Activated CD8-positive, alpha-beta memory T cell treated with anti-CD3 and anti-CD28 coated beads, Interleukin-2, amount 50 U/mL, for 4 hours (primary cell): ENCODE measurements around the gene DPYSL4.
"Not testable (repeated sequence)": the region's sequence is repeated elsewhere in the genome, so short reads cannot be mapped to it uniquely, and the experiment has no call there.

Experiments
- DNase-seq: peaks from one replicate; pipeline ENCODE4 v3.0.0-alpha.2; 2020

The DPYSL4 gene

DNA sequence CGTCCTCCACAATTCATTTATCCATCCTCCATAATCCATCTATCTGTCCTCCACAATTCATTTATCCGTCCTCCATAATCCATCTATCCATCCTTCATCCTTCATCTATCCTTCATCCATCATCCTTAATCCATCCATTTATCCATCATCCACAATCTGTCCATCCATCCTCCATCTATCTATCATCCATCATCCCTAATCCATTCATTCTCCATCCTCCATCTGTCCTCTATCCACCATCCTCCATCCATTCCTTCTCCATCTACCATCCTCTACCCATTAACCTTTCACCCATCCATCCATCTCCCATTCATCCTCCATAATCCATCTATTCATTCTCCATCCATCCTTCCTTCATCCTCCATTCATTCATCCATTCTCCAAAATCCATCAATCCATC is 36.0 kb upstream of the DPYSL4 start:
- no peak for DNase-seq

DNA sequence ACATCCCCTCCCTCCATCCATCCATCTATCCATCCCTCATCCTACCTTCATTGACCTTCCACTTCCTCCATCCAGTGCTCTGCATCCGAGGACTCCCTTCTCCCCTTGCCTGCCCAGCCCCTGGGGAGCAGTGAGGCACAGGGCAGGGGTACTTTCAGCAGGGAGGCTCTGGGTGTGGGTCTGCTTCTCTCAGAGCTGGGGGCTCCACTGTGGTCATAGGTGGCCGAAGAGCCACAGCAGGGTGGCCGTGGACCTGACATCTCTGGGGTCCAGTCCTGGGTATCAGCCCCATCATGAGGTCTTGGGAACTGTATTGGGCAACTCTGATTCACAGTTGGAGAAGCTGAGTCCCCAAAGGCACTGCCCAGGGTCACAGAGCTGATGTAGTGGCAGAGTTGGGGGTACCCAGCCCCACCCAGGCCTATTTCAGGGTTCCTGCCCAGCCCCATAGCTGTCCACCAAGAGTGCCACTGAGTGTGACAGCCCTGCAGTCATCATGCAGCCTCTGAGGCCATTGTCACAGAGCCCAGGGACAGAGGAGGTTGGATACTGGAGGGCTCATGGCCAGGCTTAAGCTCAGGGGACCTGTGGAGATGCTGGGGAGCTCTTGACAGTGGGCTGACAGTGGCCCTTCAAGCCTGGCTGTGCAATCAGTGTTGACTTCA is 35.3 kb upstream of the DPYSL4 start:
- DNase-seq = no peak

DNA sequence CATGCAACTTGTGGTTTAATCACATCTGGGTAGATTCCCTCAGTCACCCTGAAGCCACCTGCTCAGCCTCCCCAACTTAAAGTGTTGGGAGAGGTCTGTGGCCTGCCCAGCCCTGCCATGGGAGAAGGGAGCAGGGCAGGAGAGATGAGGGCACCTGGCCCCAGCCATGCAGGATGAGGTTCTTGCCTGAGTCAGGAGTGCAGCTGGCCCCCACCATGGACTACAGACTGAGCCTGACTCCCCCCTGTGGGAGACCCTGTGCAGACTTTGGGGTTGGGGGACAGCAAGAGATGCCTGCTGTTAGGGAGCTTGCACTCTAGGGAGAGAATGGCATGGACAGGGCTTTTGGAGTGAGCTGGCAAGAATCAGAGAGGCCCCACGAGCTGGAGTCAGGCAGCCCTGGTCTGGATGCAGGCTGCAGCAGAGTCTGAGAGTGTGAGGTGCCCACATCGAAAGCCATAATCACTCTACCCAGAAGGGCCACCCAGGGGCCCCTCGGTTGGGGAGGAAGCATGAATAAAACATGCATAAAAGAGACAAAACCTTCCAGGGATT is 34.7 kb upstream of the DPYSL4 start:
- DNase-seq = no peak

DNA sequence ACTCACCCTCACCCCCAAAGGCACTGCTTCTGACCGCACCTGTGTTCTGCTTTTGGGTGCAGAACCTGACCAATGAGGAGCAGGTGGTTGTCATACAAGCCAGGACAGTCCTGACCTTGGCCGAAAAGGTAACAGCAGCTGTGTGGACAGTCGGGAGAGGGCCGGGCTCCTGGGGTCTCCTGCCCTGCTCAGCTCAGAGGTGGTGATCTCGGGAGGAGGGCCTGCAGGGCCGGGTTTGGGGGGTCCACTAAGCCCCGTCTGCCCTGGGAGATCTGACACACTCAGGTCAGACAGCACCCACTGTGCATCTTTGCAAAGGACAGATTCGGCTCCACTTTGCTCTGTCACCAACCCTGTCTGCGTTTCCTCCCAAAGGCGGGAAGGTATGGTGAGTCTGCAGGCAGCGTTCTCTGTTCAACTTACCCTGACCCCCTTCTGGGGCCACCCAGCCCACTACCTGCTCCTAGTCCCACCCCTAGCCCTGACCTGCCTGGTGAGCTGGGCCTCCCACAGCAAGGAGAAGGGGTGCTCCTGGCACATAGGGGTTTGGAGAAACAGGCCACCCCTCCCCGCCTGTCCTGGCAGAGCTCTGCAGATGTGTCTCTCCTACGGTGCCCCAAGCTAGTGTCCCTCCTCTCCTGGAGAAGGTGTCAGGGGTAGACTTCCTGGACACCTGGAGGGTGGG is 33.7 kb upstream of the DPYSL4 start:
- DNase-seq = no peak

DNA sequence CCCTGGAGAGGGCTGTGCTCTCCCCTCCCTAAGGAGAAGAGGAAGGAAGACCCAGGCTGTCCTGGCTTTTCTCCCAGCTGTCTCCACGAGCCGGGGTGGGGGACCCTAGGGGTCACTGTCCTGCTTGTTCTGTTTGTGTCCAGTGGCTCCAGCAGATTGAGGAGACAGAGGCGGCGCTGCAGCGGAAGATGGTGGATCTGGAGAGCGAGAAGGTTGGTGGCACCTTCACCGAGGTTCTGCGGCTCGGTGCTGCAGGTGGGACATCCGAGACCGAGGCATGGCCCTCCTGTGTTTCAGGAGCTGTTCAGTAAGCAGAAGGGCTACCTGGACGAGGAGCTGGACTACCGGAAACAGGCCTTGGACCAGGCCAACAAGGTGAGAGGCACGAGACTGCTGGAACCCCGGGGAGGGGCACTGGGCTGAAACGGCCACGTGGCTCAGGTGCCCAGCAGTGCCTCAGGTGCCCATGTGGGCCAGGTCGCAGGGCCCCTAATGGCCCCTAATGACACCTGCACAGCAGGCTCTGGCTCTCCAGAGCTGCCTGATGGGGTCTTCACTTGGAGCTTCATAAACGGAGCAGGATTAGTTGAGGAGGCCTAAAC is 33.0 kb upstream of the DPYSL4 start:
- no peak for DNase-seq

DNA sequence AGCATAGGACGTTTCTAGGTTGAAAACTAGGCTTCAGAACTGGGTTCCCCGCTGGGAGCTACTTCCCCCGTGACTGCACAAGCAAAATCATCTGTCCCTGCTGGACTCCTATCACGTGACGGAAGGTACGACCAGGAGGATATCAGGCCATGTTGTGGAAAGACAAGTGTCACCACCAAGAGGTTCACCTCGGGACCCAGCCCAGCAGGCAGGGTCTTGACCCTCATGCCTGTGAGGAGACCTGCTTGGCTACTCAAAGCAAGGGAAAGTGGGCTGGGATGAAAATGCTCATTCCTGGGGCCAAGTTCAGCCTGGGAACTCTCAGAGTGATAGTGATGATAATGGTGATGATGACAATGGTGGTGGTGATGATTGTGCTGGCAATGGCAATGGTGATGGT is 32.3 kb upstream of the DPYSL4 start:
- no peak for DNase-seq

DNA sequence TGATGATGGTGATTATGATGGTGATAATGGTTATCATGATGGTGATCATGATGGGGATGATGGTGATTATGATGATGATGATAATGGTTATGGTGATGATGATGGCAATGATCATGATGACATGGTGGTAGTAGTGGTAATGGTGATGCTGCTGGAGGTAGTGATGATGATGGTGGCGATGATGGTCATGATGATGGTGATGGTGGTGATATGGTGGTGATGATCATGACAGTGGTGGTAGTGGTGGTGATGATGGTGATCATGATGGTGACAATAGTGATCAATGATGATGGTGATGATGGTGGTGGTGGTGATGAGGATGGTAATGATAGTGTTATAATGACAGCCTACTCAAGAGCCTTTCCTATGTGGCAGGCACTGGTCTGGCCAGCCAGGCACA is 31.8 kb upstream of the DPYSL4 start:
- DNase-seq = no peak

DNA sequence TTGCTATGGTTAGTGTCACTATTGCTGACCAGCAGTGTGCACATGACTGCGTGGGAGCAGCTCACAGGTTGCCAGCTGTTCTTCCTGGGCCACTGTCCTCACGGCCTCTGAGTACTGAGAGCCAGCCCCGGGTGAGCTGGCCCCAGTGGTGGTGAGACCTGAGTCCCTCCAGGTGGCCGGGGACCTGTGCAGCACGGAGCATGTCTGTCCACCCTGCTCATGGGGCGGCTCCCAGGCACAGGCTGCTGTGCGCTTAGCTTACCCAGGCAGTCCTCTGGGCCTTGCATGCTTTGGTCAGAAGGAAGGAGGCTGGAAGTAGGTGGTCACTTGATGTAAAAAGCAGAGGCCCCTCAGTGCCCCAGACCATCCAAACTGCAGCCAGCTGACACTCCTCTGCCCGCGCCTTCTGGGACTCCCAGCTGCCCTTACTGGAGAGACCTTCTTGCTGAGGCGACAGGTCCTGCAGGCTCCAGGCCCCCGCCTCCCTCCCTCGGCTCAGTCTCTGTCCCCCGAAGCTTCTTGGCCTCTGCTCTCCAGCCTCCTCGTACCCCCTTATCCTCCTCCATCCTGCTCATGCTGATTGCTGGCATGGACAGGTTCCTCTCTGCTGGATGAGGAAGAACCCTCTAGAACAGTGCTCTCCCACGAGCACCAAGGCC is 30.9 kb upstream of the DPYSL4 start:
- no peak for DNase-seq

DNA sequence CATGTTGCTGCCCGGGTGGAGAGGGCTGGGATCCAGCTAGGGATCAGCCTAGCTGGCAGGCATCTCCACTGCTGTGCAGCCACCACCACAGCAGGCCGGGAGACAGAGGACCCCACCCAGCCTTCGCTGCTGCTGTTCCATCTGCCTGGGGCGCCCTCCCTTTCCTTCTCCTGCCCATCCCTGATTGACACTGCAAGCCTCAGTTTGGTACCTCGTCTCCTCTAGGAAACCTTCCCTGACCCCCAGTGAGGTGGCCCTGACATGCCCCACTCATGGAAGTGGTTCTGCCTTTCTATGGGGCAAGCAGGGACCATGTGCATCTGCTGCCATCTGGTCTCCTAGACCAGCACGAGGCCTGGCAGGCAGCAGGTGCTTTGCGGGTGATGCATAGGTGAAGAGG is 30.4 kb upstream of the DPYSL4 start:
- DNase-seq = no peak

DNA sequence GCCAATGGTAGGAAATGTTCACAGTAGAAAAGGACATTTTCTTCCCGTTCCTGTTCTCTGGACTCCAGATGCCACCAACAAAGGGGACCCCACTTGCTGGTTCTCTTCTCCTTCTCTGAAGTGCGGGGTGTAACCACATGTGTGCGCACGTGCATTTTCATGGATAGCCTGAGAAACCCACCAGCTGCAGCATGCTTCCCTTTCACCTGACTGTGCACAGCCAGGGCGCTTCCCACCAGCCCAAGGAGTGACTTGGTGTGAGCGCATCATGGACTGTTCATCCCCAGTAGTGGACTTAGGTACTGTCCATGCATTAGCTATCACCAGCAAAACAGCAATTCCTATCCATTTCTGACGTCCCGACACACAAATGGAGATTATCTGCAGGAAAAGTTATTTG is 29.6 kb upstream of the DPYSL4 start:
- DNase-seq = no peak

DNA sequence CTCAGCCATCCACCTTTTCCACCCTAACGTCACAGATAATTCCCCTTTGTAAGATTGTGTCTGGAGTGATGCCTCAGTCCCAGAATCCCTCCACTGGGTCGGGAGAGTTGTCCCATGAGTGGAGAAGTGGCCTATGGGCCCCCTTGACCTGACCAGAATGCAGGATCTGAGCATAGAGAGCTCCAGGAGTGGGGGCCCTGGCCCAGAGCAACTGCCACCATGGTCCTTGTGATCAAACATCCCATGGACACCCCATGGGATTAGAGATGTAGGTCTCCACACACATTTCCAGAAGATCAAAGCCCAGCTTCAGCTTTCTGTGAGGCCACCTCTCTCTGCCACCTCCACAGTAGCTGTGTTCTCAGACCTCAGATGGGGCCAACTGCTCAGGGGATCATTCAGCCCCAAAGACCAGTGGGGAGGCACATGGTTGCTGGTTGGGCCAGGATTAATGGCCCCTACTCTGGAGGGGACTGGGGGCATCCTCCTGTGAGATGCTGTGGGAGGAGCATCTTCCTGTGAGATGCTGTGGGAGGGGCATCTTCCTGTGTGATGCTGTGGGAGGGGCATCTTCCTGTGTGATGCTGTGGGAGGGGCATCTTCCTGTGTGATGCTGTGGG is 28.5 kb upstream of the DPYSL4 start:
- no peak for DNase-seq

DNA sequence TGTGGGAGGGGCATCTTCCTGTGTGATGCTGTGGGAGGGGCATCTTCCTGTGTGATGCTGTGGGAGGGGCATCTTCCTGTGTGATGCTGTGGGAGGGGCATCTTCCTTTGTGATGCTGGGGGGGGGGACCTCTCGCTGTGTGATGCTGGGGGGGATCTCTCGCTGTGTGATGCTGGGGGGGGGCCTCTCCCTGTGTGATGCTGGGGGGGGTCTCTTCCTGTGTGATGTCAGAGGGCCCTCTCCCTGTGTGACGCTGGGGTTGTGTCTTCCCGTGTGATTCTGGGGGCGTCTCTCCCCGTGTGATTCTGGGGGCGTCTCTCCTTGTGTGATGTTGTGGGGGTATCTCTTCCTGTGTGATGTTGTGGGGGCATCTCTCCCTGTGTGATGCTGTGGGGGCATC is 27.9 kb upstream of the DPYSL4 start:
- no peak for DNase-seq

DNA sequence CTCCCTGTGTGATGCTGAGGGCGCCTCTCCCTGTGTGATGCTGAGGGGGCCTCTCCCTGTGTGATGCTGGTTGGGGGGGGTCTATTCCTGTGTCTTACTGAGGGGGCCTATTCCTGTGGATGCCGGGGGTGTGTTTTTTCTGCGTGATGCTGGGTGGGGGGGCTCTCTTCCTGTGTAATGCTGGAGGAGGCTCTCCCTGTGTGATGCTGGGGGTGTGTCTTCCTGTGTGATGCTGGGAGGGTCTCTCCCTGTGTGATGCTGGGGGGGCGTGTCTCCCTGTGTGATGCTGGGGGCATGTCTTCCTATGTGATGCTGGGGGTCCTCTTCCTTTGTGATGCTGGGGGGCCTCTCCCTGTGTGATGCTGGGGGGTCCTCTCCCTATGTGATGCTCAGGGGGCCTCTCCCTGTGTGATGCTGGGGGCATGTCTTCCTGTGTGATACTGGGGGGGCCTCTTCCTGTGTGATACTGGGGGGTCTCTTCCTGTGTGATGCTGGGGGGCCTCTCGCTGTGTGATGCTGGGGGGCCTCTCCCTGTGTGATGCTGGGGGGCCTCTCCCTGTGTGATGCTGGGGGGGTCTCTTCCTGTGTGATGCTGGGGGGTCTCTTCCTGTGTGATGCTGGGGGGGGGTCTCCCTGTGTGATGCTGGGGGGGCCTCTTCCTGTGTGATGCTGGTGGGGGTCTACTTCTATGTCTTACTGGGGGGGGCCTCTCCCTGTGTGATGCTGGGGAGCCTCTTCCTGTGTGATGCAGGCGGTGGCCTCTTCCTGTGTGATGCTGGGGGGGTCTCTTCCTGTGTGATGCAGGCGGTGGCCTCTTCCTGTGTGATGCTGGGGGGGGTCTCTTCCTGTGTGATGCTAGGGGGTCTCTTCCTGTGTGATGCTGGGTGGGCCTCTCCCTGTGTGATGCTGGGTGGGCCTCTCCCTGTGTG is 27.2 kb upstream of the DPYSL4 start:
- not testable (repeated sequence) for DNase-seq

DNA sequence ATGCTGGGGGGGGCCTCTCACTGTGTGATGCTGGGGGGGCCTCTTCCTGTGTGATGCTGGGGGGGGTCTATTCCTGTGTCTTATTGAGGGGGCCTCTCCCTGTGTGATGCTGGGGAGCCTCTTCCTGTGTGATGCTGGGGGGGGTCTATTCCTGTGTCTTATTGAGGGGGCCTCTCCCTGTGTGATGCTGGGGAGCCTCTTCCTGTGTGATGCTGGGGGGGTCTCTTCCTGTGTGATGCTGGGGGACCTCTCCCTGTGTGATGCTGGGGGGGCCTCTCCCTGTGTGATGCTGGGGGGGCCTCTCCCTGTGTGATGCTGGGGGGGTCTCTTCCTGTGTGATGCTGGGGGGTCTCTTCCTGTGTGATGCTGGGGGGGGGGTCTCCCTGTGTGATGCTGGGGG is 26.5 kb upstream of the DPYSL4 start:
- DNase-seq = not testable (repeated sequence)

DNA sequence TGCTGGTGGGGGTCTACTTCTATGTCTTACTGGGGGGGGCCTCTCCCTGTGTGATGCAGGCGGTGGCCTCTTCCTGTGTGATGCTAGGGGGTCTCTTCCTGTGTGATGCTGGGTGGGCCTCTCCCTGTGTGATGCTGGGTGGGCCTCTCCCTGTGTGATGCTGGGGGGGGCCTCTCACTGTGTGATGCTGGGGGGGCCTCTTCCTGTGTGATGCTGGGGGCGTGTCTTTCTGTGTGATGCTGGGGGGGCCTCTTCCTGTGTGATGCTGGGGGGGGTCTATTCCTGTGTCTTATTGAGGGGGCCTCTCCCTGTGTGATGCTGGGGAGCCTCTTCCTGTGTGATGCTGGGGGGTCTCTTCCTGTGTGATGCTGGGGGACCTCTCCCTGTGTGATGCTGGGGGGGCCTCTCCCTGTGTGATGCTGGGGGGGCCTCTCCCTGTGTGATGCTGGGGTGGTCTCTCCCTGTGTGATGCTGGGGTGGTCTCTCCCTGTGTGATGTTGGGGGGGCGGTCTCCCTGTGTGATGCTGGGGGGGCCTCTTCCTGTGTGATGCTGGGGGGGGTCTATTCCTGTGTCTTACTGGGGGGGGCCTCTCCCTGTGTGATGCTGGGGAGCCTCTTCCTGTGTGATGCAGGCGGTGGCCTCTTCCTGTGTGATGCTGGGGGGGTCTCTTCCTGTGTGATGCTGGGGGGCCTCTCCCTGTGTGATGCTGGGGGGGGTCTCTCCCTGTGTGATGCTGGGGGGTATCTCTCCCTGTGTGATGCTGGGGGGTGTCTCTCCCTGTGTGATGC is 25.7 kb upstream of the DPYSL4 start:
- DNase-seq = not testable (repeated sequence)

DNA sequence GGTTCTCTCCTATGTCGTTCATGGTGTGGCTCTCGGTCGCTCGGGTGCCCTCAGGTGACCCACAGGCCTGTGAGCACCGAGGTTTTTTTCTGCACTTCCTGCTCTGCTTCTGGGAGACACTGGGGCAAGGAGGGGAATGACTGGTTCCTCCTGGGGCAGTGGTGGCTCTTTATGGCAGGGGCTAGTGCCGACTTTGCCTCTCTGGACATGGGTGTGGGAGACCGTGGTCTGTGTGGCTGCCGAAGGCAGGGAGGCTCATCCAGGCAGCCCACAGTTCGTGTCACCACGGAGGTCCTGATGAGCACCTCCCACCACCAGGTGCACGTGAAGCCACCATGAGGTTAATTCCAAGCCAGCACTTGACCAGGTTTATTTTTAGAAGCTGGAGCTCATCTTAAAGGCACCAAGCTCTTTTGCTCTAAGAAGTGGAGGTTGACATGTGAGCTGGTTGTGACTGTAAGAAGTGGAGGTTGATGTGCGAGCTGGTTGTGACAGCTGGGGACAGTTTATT is 24.7 kb upstream of the DPYSL4 start:
- DNase-seq = no peak

DNA sequence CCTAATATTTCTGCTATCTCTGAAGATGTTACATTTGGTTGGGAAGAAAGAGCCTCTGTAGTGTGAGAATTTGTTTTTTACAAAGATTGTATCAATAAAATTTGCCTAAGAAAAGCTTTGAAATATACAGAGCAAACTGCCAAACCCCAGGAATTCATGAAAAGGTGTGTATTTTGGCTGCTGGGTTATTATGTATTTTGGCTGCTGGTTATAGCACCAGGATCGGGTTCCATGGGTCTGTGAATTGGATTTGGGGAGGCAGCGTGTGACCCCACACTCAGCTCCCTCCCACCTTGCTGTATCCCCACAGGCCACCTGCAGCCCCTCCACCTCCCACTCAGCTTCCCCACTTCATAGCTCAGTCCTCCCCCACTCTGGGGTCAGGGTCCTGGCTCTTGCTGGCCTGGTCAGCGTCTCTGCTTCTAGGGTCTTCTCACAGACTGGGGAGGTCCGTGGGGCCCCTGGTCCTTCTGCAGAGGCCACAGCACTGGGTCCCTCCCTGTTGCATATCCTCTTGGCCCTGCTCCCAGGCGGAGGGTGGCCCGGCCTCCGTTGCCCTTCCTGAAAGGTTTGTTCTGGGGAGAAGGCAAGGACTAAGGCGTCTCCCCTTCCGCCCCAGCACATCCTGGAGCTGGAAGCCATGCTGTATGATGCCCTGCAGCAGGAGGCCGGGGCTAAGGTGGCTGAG is 24.0 kb upstream of the DPYSL4 start:
- DNase-seq = no peak

DNA sequence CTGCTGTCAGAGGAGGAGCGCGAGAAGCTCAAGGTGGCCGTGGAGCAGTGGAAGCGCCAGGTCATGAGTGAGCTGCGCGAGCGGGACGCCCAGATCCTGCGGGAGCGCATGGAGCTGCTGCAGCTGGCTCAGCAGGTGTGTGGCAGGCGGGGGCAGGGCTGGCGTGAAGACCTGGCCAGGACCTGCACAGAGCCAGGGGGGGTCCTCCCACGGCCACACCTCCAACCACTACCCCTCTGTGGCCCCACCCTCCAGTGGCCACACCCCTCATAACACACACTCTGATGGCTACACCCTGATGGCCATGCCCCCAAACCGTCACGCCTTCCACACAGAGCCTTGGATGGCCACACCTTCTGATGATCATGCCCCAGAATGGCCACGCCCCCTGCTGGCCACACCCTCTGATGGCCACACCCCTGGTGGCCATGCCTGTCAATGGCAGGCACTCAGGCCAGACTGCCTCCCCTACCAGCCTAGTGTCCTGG is 23.4 kb upstream of the DPYSL4 start:
- no peak for DNase-seq

DNA sequence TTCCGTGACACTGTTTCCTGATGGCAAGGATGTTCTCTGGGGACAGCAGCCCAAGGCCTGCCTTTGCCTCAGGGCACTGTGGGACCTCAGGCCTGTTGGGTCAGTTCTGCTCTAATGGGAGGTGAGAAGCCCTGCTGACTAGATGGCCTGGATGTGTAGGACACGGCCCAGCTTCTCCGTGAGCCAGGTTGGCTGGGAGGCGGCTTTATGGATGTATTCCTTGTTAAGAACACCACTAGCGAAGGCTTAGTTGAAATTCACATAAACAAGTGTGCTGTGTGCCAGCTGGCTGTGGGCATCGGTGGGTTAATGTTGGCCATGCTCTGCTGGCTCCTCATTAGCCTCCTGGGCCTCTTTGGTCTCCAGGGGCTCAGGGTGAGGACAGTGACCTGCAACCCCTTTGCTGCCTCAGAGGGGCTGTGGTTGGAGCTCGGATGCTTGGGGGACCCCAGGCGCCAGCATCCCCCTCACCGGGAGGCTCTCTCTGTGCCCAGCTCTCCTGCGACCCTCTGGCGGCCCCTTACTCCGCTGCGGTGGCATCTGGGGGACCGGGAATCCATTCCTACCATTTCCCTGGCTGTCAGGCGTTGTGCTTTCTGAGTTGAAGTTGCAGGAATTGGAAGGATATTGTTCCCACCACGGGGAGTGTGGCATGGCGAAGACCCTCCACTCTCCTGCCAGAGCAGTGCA is 22.8 kb upstream of the DPYSL4 start:
- DNase-seq = no peak
